HG03521 (cell line): ENCODE measurements around the gene PDZD7.

Experiments used
- ATAC-seq: cut with Tn5 transposase; IDR thresholded peaks from one replicate; pipeline ENCODE4 v1.9.1; 2021; ENCODE audit warnings: mild to moderate bottlenecking, moderate library complexity; ENCODE audit not compliant: unreplicated experiment

PDZD7 gene

GRCh38 chr10:101061624-101062231 is 30.8 kb upstream of the PDZD7 start, which contains the start of gene KAZALD1:
KAZALD1 (plus strand) TSS chr10:101061989; CDS start chr10:101062593, 604 bp downstream.
- no peak for ATAC-seq

GRCh38 chr10:101060951-101061623 is 30.2 kb upstream of the PDZD7 start:
- ATAC-seq: peak; percentile 52

- peak; percentile 32 for ATAC-seq
Observed at GRCh38 chr10:101060036-101060950, 29.4 kb upstream of the PDZD7 start.

GRCh38 chr10:101056365-101057151 is 25.6 kb upstream of the PDZD7 start:
- no peak for ATAC-seq

DNA sequence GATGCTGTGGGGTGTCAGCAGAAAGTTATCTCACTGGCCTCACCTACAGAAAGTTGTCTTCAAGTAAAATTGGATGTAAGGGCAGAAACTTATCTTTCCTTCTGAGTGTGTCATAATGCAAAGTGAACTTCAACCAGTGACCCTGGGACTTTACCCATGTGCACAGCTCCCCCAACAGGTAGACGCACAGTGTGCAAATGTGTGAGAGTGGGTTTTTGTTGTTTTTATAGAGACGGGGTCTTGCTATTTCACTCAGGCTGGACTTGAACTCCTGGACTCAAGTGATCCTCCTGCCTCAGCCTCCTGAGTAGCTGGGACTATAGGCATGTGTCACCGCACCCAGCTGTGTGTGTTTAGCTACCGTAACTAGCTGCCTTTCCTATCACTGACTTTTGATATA is 24.5 kb upstream of the PDZD7 start:
- ATAC-seq: no peak

GRCh38 chr10:101054876-101055275 is 23.9 kb upstream of the PDZD7 start:
- no peak for ATAC-seq

- no peak for ATAC-seq
Observed at GRCh38 chr10:101054351-101054750, 23.4 kb upstream of the PDZD7 start.

- no peak for ATAC-seq
Observed at GRCh38 chr10:101053516-101053915, 22.6 kb upstream of the PDZD7 start.

DNA sequence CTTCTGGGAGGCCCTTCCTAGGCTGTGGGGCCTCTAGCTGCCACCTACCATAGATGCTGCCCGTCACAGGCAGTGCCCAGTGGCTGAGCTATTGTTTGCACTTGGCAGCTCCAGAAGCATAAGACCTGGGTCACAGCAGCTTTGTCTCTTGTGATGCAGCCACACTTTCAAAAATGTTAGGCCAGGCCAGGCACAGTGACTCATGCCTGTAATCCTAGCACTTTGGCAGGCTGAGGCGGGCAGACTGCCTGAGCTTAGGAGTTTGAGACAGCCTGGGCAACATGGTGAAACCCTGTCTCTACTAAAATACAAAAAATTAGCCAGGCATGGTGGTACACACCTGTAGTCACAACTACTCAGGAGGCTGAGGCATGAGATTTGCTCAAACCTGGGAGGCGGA is 21.4 kb upstream of the PDZD7 start:
- ATAC-seq: no peak

- ATAC-seq: peak; percentile 71
Observed at GRCh38 chr10:101050208-101051069, 19.5 kb upstream of the PDZD7 start.

DNA sequence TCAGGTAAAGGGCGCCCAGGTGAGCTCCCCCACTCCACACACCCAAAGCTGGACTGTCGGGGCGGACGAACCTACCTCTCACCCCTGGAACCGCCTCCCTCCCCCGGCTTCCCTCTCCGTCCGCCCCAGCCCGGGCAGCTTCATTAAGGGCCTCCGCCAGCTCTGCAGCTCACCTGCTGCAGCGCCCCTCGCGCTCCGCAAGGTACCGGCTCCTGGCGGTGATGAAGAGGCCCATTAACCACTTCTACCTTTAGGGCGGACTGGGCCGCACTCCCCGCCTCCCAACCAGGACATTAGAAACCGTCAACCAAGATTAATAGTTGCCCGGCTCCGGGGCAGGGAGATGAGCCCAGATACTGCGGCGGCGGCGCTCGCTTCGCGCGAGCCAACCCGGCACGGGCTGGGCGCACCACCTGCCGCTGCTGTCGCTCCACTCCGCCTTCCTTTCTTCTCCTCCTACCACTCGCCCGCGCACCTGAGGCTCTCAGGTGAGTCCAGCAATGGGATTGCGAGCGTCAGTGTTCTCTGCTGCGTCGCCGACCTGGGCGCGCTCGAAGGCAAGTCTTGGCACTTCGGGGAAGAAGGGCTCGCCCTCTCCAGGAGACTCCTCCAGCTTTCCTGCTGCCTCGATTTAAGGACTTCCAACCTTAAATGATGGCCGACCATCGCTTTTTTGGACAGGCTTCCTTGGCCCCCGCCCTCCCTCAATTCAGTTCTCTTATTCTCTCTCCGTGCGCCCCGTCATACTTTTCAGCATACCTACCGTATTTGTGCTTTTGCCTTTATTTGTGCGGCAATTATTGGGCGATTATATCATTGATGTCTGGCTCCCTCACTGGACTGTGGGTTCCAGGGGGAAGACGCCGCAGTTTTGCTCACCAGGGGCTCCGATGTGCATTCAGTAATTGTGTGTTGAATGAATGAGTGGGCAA is 17.3 kb upstream of the PDZD7 start:
- no peak for ATAC-seq

DNA sequence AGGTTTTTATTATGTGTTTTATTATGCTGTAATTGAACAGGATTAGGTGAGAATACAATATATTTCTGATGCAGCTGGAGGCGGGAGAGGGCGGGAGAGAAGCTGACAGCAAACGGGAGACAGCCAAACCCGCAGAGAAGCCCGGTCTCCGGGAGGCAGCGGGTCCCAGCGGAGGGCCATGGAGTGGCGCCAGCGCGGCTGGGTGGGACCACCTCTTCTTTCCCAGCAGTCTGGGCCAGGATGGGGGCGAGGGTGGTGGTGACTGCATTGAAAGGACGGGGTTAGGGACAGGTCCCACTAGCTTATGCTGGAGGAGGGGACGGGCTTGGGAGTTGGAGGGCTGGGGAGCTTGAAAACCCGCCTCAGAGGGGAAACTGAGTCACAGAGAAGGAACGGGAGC is 16.3 kb upstream of the PDZD7 start:
- no peak for ATAC-seq

DNA sequence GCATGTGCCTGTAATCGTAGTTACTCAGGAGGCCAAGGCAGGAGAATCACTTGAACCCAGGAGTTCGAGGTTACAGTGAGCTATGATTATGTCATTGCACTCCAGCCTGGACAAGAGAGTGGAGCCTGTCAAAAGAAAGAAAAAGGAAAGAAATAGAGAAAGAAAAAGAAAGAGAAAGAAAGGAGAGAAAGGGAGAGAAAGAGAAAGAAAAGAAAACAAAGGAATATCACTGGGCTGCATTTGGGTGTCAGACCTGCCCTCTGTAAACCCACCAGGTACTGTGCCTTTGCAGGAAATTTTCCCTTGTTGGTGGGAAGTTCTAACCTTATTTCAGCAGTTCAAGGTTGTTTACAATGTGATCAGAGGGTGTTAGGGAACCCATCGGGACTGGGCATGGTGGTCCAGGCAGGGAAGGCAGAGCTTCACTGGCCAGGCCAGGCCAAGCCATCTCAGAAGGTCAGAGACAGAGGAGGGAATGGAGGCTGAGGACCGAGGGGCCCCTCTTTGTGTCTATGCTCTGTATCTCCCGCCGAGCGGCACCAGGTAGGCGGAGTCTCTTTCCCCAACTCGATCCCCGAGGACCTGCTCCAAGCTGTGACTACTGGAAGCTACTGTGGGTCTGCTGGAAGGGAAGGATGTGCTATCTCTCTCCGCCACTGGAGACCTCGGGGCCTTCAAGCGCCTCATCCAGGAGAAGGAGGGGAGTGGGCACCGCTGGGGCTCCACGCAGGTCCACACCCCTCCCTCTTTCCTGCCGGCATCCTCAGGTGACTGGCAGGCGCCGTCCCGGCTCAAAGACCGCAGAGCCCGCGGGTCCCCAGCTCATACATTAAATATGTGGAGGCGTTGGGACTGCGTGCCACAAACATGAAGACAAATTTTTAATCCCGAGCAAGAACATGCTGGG is 15.7 kb upstream of the PDZD7 start:
- no peak for ATAC-seq

GRCh38 chr10:101044117-101044516 is 13.2 kb upstream of the PDZD7 start:
- no peak for ATAC-seq

DNA sequence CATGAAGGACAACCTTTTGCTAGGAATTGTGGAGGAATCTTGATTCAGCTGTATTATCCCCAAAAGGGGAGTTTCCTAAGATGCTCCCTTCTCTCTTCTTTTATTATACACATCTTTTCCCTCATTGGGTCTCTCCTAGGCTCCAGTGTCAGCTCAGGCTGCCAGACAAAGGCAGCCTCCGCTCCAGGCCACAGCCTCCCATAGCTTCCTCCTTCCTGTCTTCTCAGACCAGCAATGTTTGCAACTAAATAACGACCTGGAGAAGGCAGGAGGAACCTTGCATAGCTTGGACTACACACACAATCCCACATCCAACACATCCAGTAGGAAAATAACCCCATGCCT is 12.4 kb upstream of the PDZD7 start:
- no peak for ATAC-seq

GRCh38 chr10:101042667-101043362 is 11.9 kb upstream of the PDZD7 start:
- peak; percentile 85 for ATAC-seq

DNA sequence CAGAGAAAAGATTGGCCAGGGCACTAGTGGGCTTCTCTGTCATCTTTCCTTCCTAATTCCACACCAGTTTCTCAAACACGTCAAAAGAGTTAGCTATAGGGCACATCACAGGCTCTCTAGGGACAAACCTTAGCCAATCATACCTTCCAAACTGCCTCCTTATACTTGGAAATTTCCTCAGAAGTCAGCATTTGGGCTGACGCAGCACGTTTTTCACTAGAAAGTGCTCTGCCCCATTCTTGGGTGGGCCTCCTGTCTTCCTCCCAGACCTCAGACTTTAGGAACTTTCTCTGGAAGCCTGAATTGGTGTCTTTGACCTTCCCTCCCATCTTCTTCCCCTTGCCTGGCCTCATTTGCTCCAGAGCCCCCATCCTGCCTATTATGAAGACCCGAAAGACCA is 11.2 kb upstream of the PDZD7 start:
- ATAC-seq: no peak
